ENCODE measurements around the gene ATP8B3.

ATP8B3 gene

DNA sequence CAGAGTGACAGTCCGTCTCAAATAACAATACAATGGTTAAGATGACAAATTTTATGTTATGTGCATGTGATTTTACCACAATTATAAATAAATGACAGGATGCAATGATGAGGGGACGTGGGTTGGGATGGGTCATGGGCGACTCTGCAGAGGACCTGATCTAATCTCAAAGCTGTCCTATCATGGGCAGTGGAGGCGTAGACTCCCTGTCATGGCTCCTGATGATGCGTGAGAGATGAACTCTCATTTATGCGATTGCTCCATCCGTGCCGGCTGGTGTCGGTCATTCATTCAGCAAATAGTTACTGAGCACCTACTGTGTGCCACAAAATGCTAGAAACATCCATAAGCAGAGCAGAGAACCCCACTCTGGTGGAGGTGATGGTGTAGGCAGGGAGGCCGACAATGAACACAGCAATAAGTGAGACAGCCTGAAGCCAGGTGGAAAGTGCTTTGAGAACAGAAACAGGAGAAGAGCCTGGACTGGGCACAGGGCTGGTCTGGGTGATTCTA, 37.9 kb upstream of the ATP8B3 start:
- no peak for DNase-seq

DNA sequence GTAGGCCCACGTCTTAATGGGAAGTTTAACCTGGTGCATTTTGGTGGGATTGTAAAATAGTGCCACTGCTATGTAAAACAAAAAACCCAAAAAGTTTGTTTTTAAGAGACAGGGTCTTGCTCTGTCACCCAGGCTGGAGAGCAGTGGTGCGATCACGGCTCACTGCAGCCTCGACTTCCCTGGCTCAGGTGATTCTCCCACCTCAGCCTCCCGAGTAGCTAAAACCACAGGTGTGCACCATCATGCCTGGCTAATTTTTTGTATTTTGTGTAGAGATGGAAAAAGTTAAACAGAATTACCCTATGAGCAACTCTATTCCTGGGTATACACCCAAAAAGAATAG, 37.0 kb upstream of the ATP8B3 start:
- no peak for DNase-seq

DNA sequence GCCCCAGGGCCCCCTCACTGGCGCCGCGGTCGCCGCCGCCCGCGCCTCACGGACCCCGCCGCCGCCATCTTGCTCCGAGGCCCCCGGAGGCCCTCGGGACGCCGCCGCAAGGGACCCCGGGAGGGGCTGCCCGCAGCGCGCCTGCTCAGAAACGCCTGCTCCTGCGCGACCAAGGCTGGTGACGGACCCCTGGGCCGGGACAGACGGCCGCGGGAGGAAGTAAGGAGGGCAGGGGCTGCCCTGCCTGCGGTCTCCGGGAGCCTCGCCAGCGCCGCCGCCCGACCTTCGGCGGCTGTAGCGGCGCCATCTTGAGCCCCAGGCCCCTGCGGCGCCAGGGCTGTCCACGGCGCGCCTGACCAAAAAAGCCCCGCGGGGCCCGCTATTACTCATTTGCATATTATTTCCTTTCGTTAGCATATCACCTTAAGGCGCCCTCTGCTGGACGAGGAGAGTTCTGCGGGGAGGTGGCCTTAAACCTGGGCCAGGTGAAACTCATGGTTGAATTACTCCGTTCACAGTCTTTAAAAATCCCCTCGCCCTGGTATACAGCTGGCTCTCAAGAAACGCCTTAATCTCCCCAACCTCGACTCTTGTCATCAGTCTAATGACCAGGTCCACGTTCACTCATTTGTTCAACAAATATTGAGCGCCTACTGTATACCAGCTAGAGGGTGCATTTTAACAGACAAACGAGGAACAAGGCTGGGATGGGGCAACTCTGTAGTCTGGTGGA, 36.5 kb upstream of the ATP8B3 start, which contains the start of gene REXO1:
TSS of gene REXO1 (minus strand) at position 85 of the 733 bp plus-strand sequence. CDS start 125 bp downstream, outside the sequence.
- DNase-seq, result peak; percentile 95

DNA sequence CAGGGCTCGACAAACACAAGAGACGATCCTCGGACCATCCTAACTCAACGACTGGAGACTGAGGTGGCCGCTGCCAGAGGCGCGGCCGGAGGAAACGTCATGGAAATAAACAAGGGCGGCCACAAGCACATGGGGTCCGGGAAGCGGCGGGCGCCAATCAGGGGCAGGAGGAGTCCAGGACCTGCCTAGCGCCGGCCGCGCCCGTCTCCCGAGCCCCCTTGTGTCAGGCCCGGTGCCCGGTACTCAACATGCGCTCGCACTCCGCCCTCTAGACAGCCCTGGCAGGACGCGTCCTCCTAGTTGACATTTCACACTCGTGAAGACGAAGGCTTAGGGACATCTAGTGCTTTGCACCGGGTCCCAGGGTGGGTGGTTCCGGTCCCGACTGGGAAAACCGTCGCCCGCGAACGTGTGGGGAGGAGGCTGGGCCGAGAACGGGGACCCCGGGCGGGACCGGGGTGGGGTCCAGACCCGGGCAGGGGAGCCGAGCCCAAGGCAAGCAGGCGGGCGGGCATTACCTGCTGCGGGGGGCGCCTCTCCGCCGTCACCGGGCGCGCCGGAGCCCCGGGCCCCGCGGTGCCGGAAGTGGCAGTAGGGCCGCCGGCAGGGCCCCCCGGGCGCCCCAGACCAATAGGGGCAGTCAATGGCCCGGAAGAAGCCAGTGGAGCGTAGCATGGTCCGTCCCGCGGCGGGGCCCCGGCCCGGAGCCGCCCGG, 35.8 kb upstream of the ATP8B3 start:
- DNase-seq, result peak; percentile 28

DNA sequence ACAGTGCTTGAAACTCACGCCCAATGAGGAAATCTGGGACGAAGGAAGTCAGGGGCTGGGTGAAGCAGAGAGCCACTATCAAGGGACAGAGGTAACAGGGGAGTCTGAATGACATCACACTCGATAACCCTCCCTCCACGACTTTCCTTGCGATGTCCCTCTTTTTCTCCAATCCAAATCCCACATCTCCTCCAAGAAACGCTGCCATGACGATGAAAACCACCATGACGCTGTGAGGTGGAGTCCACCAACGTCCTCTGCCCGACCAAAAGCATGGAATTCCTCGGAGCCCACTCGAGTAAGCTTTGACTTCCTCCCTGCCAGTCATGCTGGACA, 35.2 kb upstream of the ATP8B3 start:
- DNase-seq, result no peak

DNA sequence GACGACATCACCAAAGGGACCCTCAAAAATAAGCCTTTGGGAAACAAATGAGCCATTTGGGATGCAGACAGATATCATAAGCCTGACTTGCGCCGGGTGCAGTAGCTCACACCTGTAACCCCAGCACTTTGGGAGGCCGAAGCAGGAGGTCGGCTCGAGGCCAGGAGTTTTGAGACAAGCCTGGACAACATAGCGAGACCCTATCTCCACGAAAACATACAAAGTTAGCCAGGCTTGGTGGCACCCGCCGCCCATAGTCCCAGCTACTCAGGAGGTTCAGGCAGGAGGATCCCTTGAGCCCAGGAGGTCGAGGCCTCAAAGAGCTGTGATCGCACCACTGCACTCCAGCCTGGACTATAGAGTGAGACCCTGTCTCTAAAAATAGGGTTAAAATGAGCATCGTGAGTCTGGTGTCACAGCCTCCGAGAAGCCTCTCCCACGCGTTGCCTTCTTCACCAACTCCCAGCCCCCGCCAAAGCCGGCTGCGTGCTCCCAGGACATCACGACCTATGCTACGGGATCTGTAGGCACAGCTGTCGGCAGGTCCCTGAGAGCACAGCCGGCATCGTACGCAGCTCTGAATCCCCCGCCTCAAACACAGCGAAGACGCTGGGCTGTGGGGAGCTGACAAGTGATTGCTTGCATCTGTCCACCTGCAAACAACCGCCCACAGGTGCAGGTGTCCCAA, 34.6 kb upstream of the ATP8B3 start:
- DNase-seq, result no peak

DNA sequence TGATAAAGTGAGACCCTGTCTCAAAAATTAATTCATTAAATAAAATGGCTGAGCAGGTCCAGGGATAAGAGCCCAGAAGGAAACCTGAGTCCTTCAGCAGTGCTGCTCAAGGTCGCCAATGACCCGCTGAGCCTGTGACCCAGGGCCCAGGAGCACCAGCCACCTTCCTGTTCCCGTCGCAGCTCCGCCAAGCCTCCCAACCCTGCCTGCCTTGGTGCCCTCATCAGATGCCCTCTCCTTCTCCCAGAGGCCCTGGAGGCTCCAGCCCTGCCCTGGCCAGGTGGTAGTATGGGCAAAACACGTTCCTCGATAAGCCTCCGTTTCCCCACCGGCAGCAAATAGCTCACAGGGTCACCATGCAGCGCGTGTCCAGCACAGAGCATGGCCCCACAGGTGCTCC, 33.6 kb upstream of the ATP8B3 start:
- no peak for DNase-seq

DNA sequence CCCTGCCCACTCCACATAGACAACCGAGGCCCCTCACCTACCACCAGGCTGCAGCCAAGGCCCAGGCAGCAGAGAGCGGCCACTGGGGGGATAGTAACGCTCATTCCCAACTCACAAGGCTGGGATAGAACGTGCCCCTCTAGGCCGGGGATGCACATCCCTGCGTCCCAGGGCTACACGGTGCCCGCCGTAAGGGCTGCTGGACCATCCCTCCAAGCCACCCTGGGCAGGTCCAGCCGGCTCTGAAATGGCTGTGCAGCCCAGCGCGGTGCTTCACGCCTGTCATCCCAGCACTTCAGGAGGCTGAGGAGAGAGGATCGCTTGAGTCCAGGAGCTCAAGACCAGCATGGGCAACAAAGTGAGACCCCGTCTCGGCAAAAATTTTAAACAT, 33.0 kb upstream of the ATP8B3 start:
- DNase-seq, result no peak

DNA sequence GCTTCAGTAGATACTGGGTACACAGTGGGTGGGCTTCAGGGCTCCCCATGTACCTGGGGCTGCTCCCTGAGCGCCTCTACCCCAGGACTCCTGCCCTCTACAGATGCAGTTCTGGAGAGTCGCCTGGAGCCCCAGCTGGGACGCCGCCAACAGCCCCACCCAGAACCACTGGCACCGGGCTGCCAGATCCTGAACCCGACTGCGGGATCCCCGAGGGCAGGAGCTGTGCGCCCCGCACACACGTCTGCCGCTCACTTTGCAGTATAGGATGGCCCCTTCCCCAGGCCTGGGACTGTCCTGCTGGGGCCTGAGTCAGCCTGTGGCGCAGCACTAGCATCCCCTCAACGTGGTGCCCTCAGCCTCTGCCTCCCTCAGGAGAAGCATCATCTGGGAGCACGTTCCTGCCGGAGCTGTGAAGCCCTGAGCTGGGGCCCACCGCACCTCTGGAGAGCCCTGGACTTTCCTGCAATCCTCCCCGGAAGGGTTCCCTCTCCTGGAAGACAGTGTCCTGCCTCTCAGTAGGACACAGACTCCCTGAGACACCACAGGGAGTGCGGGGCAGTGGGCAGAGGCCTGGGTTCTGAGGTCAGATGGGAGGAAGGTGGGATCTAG, 32.5 kb upstream of the ATP8B3 start:
- DNase-seq, result no peak

DNA sequence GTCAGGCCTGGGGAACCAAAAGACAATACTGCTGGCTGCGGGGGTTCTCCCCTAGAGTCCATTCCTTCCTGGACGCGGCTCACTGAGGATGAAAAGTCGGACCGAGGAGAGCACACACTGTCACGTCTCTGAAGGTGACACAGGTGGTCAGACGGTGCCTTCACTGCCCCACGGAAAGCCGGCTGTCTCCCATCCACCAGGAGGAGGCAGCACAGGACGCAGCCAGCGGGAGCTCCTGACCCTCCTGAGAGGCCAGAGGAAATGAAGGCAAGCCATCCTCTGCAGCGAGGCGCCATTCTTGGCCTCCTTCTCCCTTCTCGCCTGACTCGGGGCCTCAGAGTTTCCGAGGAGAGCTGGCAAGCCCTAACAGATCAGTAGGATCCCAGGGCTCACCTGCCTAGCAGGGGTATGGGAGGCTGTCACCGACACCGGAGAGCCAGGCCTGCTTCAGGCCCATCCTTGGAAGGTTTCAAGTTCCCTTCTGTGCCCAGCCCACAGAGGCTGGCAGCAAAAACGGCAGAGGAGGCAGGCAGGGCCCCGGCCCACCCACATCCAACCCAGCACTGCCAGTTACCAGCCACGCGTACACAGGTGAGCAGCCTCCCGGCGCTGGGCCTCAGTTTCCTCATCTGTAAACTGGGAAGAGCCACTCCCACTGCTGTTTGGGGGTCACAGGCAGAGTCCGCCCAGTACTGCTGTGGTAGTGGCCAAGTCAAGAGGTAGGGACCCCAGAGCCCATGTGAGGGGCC, 31.7 kb upstream of the ATP8B3 start:
- no peak for DNase-seq

DNA sequence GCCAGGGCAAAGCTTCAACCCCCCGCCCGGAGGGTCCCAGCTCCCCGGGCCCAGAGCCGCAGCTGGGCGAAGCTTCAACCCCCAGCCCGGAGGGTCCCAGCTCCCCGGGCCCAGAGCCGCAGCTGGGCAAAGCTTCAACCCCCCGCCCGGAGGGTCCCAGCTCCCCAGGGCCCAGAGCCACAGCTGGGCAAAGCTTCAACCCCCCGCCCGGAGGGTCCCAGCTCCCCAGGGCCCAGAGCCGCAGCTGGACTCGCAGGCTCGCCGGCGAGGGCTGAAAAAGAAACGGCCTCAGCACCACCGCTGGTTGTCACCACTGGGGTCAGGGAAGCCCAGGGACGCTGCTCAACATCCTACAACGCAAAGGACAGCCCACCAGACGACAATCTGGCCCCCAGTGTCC, 31.0 kb upstream of the ATP8B3 start:
- no peak for DNase-seq

DNA sequence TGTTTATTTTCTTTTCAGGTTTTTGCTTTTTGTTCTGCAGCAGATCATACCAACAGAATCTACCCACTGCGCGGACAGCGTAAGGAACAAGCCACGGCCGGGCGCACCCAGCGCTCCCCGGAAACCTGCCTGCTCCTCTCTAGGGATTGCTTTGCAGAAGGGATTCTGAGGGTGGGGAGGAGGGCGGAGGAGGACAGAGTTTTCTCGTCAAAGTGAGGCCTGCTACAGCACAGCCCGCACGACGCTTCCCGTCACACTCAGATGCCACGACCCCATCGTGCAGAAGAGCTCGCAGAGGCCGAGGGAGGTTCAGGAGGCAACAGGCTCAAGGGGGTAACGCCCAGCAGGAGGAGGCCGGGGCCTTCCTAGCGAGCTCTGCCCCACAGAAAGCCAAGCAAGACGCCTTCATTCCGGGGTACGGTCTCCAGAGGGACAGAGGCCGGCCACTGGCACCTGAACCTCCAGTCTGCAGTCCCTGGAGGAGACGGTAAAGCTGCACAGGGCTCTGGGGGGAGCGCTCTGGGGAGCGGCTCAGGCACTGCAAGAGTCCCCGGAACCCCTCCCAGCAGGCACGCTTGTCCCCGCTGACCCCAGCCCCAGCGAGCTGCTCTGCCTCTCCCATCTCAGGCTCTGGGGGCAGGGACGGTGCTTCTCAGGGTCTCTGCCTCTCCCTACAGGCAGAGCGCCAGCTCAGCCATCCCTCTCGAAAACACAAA, 29.3 kb upstream of the ATP8B3 start:
- no peak for DNase-seq

DNA sequence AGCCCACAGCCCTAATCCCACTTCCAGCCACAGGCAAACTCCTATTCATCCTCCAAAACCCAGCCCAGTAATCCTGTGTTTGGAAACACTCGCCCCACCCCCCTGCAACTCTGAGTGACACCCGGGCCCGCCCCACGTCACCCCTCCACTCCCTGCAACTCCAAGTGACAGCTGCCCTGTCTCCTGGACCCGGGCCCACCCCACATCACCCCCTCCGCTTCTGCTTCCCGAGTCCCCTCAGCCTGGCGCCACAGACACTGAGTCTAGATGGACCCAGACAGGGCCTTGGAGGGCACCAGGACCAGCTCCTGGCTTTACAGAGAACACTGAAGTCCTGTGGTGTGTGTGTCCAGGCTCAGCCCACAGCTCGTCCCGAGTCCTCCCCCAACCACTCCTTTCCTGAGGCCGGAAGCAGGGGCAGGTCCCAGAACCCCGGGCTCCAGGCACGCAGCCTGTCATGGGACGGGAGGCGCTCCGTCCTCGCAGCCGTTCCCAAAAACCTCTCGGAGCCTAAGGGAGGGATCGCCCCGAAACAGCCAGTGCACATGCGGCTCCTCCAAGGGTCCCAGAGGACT, 28.6 kb upstream of the ATP8B3 start:
- no peak for DNase-seq

DNA sequence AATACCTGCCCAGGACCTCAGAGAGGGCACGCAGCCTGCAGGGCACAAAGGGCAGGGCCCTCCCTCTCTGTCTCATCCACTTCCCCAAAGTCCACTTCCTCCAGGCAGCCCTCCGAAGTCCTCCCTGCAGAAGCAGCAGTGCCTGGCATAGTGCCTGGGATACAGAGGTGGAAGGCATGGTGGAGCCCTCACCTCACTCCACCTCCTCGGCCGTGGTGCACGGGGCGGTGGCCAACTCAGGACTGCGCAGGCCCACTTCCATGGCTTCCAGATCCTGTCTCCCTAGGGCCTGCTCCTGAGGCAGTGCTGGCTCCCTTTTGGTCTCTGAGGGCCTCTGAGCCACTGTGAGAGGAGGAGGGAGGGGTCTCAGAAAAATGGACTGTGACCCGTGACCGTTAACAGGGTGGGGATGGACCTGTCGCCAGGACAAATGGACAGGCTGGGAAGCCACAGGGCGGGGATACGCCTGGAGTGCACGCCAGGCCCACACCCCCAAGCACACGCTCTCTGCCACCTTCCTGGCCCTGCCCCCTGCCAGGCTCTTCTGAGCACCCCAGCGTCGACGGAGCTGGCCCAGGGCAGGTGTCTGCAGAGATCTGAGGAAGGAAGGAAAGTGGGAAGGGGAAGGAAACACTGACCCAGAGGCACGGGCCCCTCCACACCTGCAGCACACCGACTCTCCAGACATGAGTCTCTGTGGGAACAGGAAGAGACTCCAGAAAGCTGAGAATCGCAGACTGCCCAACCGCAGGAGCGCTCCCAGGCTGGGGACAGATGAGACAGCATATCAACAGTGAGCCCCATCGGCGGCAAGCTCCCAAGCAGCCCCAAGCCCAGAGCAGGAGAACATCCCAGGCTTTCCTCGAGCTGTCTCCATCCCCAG, 27.8 kb upstream of the ATP8B3 start:
- DNase-seq, result no peak

DNA sequence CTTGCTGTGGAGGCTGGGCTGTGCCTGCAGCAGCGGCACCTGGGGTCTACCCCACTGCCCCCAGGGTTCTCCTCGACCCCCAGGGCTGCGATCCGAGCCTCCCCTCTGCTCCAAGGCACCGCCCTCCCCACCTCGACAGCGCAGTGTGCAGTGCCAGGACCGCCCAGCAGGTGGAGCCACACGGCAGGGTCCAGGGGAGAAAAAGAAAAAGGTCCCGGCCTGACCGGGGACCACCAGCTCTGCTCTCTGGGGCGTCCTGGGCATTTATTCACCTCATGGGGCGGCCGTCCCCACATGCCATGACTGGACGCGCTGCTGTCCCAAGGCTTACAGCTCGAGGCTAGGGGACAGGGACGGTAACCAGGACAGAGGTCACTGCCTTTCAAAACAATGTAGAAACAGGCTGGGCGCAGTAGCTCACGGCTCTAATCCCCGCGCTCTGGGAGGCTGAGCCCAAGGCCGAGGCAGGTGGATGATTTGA, 25.6 kb upstream of the ATP8B3 start:
- peak; percentile 50 for DNase-seq

DNA sequence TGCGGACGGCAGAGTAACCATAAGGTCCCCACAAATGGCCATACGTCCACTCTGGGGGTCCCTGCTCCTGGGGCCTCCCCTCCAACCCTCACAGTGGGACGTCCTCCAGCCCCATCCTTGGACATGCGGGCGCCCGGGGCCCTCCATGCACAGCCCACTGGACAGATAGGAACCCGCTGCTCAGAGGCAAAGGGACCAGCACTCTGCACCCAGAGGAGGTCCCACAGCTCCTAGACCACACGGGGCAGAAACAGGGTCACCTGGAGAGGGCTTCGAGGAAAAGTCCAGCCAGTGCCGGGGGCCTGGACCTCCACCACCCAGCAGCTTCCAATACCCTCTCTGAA, 25.1 kb upstream of the ATP8B3 start:
- DNase-seq, result no peak

DNA sequence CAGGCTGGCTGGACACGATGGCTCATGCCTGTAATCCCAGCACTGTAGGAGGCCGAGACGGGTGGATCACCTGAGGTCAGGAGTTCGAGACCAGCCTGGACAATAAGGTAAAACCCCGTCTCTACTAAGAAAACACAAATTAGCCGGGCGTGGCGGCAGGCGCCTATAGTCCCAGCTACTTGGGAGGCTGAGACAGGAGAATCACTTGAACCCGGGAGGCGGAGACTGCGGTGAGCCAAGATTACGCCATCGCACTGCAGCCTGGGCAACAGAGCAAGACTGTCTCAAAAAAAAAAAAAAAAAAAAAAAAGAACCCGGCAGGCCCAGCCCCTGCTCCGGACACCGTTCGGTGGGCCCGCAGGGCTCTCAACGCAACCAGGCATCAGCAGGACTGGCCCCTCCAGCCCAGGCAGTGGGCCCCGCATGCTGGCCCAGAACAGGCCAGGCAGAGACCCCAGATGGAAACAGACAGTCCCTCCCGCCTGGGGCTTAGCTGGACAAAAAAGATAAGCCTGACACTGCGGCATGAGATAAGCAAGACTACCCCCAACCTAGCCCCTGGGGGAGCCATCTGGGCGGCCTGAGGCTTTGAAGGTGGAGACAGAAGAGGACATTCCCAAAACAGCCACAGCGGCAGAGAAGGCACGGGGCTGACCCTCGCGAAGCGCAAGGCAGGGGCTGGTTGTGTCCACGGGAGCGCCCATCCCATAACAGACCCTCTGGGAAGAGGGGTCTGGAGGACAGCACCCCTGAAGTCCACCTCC, 24.6 kb upstream of the ATP8B3 start:
- no peak for DNase-seq

DNA sequence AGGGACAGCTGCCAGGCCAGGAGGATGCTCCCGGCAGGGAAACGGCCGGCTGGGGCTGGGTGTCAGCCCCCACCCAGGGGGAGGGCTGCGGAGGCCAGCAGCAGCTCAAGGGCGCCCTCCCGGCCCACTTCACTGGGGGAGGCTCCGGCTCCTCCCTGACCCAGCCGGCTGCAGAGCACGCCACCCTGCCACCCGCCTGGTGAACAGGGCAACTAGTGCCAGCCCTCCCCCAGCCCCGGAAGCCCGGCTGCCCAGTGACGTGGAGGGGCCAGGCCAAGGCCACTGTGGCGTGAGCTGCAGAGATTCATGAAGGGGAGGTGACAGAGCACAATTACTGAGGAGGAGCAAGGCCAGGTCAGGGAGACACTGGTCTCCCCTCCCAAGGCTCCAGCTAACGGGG, 21.5 kb upstream of the ATP8B3 start:
- no peak for DNase-seq

DNA sequence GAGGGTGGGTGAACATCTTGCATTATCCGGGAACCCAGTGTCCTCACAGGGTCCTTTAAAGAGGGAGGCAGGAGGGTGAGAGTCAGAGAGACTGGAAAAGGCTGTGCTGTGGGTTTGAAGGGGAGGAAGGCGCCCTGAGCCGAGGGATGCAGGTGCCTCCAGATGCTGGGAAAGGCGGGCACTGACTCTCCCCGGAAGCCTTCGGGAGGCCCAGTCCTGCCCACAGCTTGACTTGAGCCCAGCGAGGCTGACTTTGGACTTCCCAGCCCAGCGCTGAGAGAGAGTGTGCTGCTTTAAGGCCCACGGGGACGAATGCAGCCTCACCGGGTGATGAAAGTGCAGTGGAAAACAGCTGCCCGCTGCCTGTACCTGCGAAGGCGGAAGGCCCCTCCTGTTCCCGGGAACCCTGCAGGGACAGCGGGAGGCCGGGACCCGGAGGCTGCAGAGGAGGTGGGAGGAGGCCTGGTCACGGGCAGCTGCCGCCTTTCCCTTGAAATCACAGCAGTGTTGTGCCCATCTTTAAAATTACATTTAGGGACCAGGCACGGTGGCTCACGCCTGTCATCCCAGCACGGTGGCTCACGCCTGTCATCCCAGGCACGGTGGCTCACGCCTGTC, 20.1 kb upstream of the ATP8B3 start:
- no peak for DNase-seq
